Gastroesophageal sphincter (tissue), 4 donors: ENCODE results near the gene PIM3. TPM values are rescaled to one million over a fixed set of nuclear protein-coding genes. Genes with fewer than 3 reads are reported as not detected.

Experiments used
- ATAC-seq: fragments of 150-250 bp; one replicate; pipeline ENCODE4 v1.9.1; 2016; ENCODE audit warnings: mild to moderate bottlenecking, moderate library complexity
- H3K27ac ChIP-seq, 4 donors: fragments of 200-600 bp; sonication (generic) in 3 of 4; 1 replicate in 3 of 4; 2 replicates in 1 of 4; pipeline ENCODE4 v1.5.1; 2016 to 2019
- H3K27me3 ChIP-seq: fragments of 200-600 bp; sonication (generic); one replicate; pipeline ENCODE4 v1.5.1; 2019
- H3K36me3 ChIP-seq, 2 donors: fragments of 200-600 bp; sonication (generic); one replicate each; pipeline ENCODE4 v1.5.1; 2019; ENCODE audit warnings: control low read depth in 1 of 2
- H3K4me1 ChIP-seq, 3 donors: fragments of 200-600 bp; sonication (generic); 1 replicate in 2 of 3; 2 replicates in 1 of 3; pipeline ENCODE4 v1.5.1; 2016 to 2019; ENCODE audit warnings: control low read depth in 2 of 3
- H3K4me3 ChIP-seq, 2 donors: fragments of 200-600 bp; sonication (generic); one replicate each; pipeline ENCODE4 v1.5.1; 2019; ENCODE audit warnings: mild to moderate bottlenecking in 1 of 2, moderate library complexity in 1 of 2
- H3K9me3 ChIP-seq, 3 donors: fragments of 200-600 bp; sonication (generic); one replicate each; pipeline ENCODE4 v1.5.1; 2017 to 2019; ENCODE audit warnings: control low read depth in 2 of 3
- CTCF ChIP-seq, 4 experiments: fragments of 200-600 bp in 2 of 4; fragments of 450-650 bp in 2 of 4; sonication (generic) in 1 of 4; IDR thresholded peaks; one replicate each; pipeline ENCODE4 v1.5.1; 2017 to 2019; ENCODE audit warnings: antibody characterized with exemption in 4 of 4, mild to moderate bottlenecking in 2 of 4, moderate library complexity in 2 of 4
- EP300 ChIP-seq: sonication (generic); formaldehyde crosslinking; IDR thresholded peaks from one replicate; pipeline ENCODE4 v1.6.1; 2017; ENCODE audit warnings: antibody characterized with exemption, mild to moderate bottlenecking
- POLR2A ChIP-seq, 2 donors: fragments of 450-650 bp; IDR thresholded peaks; one replicate each; pipeline ENCODE4 v1.6.1; 2017; ENCODE audit warnings: antibody characterized with exemption in 2 of 2, mild to moderate bottlenecking in 2 of 2, moderate library complexity in 1 of 2
- POLR2AphosphoS5 ChIP-seq: sonication (generic); formaldehyde crosslinking; IDR thresholded peaks from one replicate; pipeline ENCODE4 v1.6.1; 2017; ENCODE audit warnings: antibody characterized with exemption
- WGBS, 2 donors: methylation state at CpG; one replicate each; pipeline ENCODE4 v1.1.5; 2018; ENCODE audit warnings: low coverage in 1 of 2; 5-methylcytosine and 5-hydroxymethylcytosine counted together
- total RNA-seq, 4 donors: library from RNA; depleted of rRNA; stranded (reverse); fragments of >200 nt; gene quantifications; one replicate each; pipeline ENCODE4 v1.1.0, GENCODE V29; 2016

PIM3 gene
- total RNA-seq, 4 donors from 2014 or later, result 30.0 to 58.3 (median 46.4) TPM

GRCh38 chr22:49930596-49931412 lies 29.8 kb upstream of the PIM3 start:
- TF ChIP-seq CTCF (IDR thresholded peaks at IDR 0.05) (peak in 3 of 4 experiments; percentile 27 to 67 (median 43)), POLR2A (IDR thresholded peaks at IDR 0.05) (no peak), POLR2AphosphoS5 (no peak), EP300 (no peak)
- no peak overlapping the region for H3K4me3 ChIP-seq
- no CpG with 5 or more reads among the region's 14 CpGs for WGBS, 2 donors

GRCh38 chr22:49933236-49934159 lies 27.1 kb upstream of the PIM3 start:
- H3K36me3 ChIP-seq, result no peaks in the 10 kb centered on the region
- no peak for TF ChIP-seq EP300
- peak; percentile 39 for TF ChIP-seq POLR2AphosphoS5
- no peak for TF ChIP-seq CTCF (IDR thresholded peaks at IDR 0.05)
- peak in 1 of 2 donors; percentile 21 for TF ChIP-seq POLR2A (IDR thresholded peaks at IDR 0.05)
- H3K9me3 ChIP-seq, result no peaks in the 10 kb centered on the region
- peak overlapping the region in 3 of 4 donors; percentile 91 to 98 (median 95) for H3K27ac ChIP-seq
- peak; percentile 54 for ATAC-seq
- WGBS, 2 donors, result 44% methylated on average over 3 of the region's 27 CpGs; no CpG with 5 or more reads in 1 of the 2 donors
- H3K27me3 ChIP-seq, result peaks cover 14% of the 10 kb centered on the region
- peaks cover 0 to 91% (median 45%) of the 10 kb centered on the region in 3 donors for H3K4me1 ChIP-seq
- peak overlapping the region in 1 of 2 donors; percentile 61 for H3K4me3 ChIP-seq

More at GRCh38 chr22:49930596-49931412, 29.8 kb upstream of the PIM3 start:
- Histone ChIP-seq H3K4me1 (peaks cover 0 to 64% (median 30%) of the 10 kb centered on the region in 3 donors), H3K27me3 (peaks cover 15% of the 10 kb centered on the region), H3K36me3 (peaks cover 0 to 16% of the 10 kb centered on the region in 2 donors), H3K27ac (peak overlapping the region in 3 of 4 donors; percentile 6 to 26 (median 24)), H3K9me3 (no peaks in the 10 kb centered on the region)
- peak; percentile 12 for ATAC-seq

GRCh38 chr22:49934160-49934890 lies 26.2 kb upstream of the PIM3 start:
- 60% methylated on average over 1 of the region's 24 CpGs; no CpG with 5 or more reads in 1 of the 2 donors for WGBS, 2 donors
- ATAC-seq, result no peak
- Histone ChIP-seq H3K36me3 (no peaks in the 10 kb centered on the region), H3K4me3 (peak overlapping the region in 1 of 2 donors; percentile 61), H3K27me3 (peaks cover 6% of the 10 kb centered on the region), H3K4me1 (peaks cover 0 to 94% (median 41%) of the 10 kb centered on the region in 3 donors), H3K27ac (peak overlapping the region; percentile 79 to 98 (median 93)), H3K9me3 (no peaks in the 10 kb centered on the region)
- TF ChIP-seq EP300, result no peak
- TF ChIP-seq POLR2AphosphoS5, result peak; percentile 44

GRCh38 chr22:49934891-49935557 lies 25.5 kb upstream of the PIM3 start:
- Histone ChIP-seq H3K9me3 (no peaks in the 10 kb centered on the region), H3K4me1 (peaks cover 0 to 87% (median 40%) of the 10 kb centered on the region in 3 donors), H3K4me3 (peak overlapping the region; percentile 49 to 61), H3K36me3 (no peaks in the 10 kb centered on the region), H3K27ac (peak overlapping the region; percentile 79 to 98 (median 93)), H3K27me3 (no peaks in the 10 kb centered on the region)
- WGBS, 2 donors, result no CpG with 5 or more reads among the region's 56 CpGs
- ATAC-seq, result peak; percentile 23
- no peak for TF ChIP-seq POLR2A (IDR thresholded peaks at IDR 0.05)
- peak; percentile 46 for TF ChIP-seq POLR2AphosphoS5

- ATAC-seq, result no peak
- Histone ChIP-seq H3K4me1 (peaks cover 0 to 82% (median 40%) of the 10 kb centered on the region in 3 donors), H3K27me3 (no peaks in the 10 kb centered on the region), H3K27ac (peak overlapping the region; percentile 62 to 98 (median 93)), H3K36me3 (no peaks in the 10 kb centered on the region), H3K4me3 (peak overlapping the region; percentile 49 to 61), H3K9me3 (no peaks in the 10 kb centered on the region)
- TF ChIP-seq POLR2AphosphoS5 (no peak), EP300 (no peak), POLR2A (IDR thresholded peaks at IDR 0.05) (no peak), CTCF (IDR thresholded peaks at IDR 0.05) (no peak)
- WGBS, 2 donors, result no CpG with 5 or more reads among the region's 16 CpGs
Measured at GRCh38 chr22:49935561-49935960, 25.0 kb upstream of the PIM3 start.
